NCI-H2227 (cell line): ENCODE data around the gene CPVL.

Experiments used
- DNase-seq: peaks from one replicate; lab custom pipeline; 2025; ENCODE audit not compliant: unreplicated experiment; lab: John Stamatoyannopoulos, UW

CPVL gene

DNA sequence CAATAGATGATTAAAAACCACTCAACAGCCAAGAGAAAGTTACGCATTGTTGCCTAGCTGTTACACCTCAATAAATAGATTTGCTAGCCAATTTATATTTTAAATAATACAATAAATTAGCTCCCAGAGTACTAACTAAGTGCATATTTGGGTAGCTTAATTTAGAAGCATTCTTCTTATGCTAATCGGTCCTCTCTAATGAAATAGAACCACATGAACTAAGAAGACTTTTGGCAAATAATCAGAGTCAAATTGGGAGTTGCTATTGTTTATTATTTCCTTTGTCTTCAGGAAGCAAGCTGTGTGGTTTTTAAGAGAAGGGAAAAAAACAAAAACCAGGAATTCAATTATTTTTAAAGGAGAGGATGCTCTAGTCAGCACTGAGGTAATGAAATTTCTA lies 139.2 kb downstream of the CPVL start:
- no peak for DNase-seq

DNA sequence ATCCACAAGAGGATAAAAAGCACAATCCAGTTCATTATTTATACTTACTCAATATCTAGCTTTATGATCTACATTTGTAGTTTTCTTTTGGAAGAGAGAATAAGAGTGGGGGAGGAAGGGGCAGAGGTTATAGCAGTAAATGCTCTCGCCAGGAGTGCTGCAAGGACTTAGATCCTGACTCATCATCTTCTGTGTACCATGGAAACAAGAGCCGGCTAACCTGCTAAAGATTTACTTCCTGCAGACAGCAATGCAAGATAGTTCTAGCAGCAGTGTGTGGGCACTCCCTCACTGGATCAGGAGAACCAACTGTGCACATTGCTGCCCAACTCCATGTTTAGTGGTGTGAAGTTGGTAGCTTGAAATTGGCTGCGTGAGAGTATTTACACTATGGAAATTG lies 140.5 kb downstream of the CPVL start:
- no peak for DNase-seq

GRCh38 chr7:29005406-29005805 lies 140.9 kb downstream of the CPVL start:
- no peak for DNase-seq

- no peak for DNase-seq
Measured at GRCh38 chr7:29003703-29004102, 142.6 kb downstream of the CPVL start.

DNA sequence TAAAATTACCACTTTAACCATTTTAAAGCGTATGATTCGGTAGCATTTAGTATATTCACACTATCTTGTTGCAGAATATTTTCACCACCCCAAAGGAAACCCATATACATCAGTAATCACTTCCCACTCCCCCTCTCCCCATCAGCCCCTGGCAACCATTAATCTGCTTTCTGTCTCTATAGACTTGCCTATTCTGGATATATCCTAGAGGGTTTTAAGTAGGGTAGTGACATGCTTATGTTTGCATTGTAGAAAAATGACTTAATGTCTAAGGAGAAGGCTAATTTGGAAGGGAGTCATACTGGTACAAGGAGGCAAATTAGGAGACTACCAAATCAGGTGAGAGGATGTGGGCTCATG lies 145.6 kb downstream of the CPVL start:
- no peak for DNase-seq

GRCh38 chr7:28999895-29000716 lies 146.2 kb downstream of the CPVL start:
- no peak for DNase-seq

DNA sequence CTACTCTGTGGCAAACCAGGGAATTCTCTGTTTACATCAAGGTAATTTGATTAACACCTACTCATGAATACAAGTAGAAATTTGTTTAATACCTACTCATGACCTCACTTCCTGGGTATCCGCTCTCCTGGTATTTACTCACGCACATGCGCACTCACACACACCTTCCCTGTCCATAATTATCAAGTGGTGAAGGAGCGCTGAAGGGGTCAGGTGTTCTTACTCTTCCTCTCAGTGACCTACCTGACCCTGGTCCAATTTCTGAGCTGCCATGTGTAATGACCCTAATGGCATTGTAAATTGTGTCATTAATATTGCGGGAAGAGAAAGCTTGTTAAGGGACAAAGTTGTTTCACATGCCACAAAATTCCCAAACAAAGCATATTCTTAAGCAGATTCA lies 146.9 kb downstream of the CPVL start:
- DNase-seq, result no peak

GRCh38 chr7:28998105-28998504 lies 148.2 kb downstream of the CPVL start:
- DNase-seq, result no peak

GRCh38 chr7:28996836-28997235 lies 149.5 kb downstream of the CPVL start:
- DNase-seq, result no peak

- no peak for DNase-seq
Measured at GRCh38 chr7:28993371-28993770, 153.0 kb downstream of the CPVL start.

DNA sequence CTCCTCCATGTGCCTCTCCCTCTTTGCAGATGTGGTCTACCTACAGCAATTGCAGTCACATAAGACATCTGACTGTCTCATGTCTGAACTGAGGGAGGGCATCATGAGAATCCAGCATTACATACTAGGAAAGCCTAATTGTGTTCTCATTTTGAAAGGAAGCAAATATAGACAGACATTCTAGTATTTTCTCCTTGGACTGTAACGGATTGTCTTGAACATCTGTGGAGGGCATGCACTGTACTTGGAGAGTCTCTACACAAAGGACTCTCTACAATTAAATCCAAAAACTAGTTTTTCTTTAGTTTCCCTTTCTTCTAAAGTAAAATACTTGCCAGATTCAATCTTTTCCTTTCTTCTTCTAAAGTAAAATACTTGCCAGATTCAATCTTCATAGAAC lies 153.5 kb downstream of the CPVL start:
- DNase-seq, result no peak

DNA sequence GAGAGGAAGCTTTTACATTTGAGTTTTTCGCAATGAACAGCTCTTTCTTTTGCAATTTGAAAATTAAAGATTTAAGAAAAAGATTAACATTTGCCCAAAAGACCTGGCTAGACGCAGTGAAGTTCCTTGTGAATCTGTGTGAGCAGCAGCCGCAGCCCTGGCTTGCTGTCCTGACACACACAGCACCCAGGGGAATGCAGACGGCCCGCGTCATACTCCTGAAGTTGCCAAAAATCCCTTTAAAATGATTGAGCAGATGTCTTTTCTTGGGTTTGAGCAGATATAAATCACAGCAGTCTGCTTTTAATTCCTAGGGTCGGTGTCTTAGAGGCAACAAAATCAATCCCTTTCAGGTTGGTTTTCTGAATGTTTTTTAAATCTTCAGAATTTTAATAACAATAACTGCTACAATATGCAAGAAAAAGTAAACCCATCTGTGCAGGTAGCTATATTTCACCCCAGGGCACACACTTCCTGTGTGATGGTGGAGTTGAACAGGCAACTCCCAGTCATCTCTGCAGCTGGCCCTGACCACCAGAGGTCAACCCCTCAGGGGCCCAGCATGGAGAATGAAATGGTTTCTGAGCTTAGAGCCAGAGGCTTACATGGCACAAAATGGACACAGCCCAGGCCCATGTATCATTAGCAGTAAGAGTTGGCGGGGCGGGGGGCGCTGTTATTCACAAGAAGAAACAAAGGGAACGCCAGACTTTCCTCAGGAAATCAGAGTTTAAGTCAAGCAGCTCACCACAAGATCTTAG lies 156.0 kb downstream of the CPVL start:
- no peak for DNase-seq

GRCh38 chr7:28989211-28989980 lies 156.9 kb downstream of the CPVL start:
- DNase-seq, result no peak

DNA sequence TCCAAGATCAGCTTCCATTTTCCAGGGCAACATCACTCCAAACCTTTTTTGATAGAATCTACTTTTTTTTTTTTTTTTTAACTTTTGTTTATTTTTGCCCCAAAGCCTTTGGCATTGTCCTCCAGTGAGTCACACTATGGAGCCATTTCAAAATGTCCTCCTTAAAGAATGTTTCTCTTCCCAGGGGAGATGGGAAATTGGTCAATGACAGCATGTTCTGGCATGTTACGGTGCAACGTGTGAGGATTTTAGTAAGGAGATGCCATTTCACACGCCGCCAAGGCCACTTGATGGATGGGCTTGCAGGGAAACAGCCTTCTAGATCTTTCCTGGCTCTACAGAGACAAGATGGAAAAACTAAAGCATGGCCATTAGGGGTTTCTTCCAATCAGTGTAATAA lies 157.5 kb downstream of the CPVL start:
- DNase-seq, result no peak

GRCh38 chr7:28988091-28988490 lies 158.2 kb downstream of the CPVL start:
- DNase-seq, result no peak

DNA sequence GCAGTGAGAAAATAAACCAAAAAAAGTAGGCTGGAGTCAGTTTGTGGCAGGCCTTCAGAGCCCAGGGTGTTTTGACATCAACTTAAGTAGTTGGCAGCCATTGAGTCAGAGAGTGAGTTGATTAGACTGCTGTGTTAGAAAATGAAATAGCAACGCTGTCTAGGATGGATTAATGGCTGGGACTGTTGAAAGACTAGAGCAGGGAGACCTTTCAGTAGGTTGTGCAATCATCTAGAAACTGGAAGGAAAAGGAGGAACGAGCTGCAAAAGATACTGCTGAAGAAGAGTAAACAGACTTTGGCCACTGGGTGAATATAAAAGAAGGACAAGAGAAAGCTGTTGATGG lies 159.6 kb downstream of the CPVL start:
- DNase-seq, result no peak

DNA sequence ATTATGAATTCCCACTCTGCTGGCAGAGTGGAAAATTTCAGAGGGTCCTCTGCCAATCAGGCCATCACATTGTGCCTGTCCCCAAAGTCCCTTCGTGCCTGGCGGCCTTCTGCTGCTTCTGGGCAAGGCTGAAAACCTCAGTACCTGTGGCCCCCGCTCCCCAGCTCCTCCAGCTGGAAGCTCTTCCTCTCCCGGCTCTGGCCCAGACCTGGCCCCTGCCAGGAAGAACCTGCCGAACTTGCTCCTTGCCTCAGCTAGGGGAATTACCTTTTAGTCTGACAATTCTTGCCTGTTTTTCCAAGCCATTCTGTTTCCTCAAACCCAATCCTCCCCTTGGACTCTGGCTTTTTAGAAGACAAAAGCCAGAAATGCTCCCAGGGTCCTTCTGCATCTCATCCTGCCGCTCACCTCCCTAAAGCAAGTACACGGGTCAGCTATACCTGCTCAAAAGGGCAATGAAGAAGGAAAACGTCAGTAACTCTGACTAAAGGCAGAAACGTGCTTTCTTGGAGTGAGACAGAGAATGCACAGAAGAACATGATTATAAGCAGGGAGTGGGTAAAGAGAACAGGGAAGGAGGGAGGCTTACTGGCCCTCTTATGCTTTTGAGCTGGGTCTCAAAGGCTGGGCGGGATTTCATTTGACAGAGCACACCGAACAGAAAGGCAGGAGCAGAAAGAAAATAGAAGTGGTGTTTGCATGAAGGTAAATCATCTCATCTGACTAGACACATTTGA lies 160.1 kb downstream of the CPVL start:
- DNase-seq, result no peak

DNA sequence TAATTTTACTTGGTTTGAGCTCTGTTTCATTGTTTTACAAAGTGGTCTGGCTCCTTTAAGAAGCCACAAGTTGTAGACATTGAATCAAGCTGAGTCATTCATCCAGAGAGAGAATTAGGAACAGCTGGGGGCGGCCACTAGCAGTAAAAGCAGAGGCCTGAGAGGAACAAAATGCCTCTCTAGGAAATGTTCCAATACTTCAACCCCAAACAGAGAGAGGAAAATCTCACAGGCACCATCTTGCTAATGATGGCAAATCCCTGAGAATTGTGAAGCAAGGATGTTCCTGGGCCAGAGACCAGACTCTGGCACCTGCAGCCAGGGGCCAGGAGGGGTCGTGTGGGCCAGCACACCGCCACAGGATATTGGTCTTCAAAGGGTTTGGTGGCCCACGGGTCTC lies 161.7 kb downstream of the CPVL start:
- DNase-seq, result no peak

- DNase-seq, result no peak
Measured at GRCh38 chr7:28984217-28984616, 162.1 kb downstream of the CPVL start.

DNA sequence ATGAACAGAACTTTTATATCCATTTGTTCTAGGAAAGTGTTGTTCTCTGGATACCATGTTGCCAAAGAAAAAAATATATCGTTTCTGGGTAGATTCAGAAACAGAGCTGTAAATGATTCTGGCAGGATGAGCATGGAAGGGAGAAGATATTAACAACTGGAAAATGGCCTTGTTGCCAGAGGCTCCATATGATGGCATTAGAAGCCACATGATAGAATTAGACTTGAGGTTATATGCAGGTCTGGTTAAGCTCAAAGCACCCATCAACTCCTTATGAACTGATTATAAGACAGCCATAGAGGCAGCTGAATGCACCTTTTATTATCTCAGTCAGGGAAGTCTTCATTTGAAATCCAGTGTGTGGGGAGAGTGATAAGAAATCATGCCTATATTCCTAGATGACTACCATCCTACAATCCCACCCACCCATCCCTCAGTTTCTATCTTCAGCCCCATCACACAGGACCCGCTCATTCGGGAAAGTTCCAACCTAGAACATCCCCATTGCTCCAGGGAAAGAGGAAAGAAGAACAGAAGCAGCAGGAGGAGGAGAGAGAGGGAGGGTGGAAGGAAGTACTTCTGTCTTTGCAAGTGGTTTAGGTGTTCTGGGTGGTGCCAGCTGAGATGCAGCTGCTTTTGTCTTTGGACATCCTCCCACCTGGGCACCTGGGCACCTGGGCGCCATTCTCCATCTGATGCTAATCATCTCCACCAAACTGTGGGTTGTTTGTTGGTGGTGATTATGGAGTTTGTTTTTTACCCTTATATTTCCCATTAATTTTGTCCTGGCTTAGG lies 162.7 kb downstream of the CPVL start:
- DNase-seq, result no peak

GRCh38 chr7:28981161-28981465 lies 165.2 kb downstream of the CPVL start:
- DNase-seq, result no peak
